ENCODE results near the gene GNPDA1.

- TF ChIP-seq CTCF (IDR thresholded peaks at IDR 0.05), result peak; percentile 96 to 99 (median 97)
- peak; percentile 83 to 87 for TF ChIP-seq POLR2A (IDR thresholded peaks at IDR 0.05)
Observed at GRCh38 chr5:141968914-141969608, 43.8 kb downstream of the GNPDA1 start, which contains the start of gene RNF14.
